HepG2 (cell line): ENCODE results near the gene FBXO24. TPM values are rescaled to one million over a fixed set of nuclear protein-coding genes. Genes with fewer than 3 reads are reported as not detected.

Experiments used
- ARID2 ChIP-seq: sonication (generic); formaldehyde crosslinking; IDR thresholded peaks from 2 replicates; pipeline ENCODE4 v1.8.1; 2022; ENCODE audit warnings: mild to moderate bottlenecking, missing genetic modification reagents, borderline replicate concordance
- CAMTA2 ChIP-seq: sonication (generic); formaldehyde crosslinking; IDR thresholded peaks from 2 replicates; pipeline ENCODE4 v1.4.0; 2020; ENCODE audit warnings: mild to moderate bottlenecking, missing genetic modification reagents, borderline replicate concordance
- GATAD1 ChIP-seq: IDR thresholded peaks from 2 replicates; pipeline ENCODE4 v1.6.1; 2016; ENCODE audit warnings: missing genetic modification reagents, missing compliant biosample characterization
- GTF2F1 ChIP-seq: fragments of 150-350 bp; IDR thresholded peaks from 2 replicates; pipeline ENCODE4 v1.6.1; 2014; ENCODE audit warnings: low read length
- HNRNPK ChIP-seq: fragments of 200-400 bp; formaldehyde crosslinking; IDR thresholded peaks from 2 replicates; pipeline ENCODE4 v1.6.1; 2018; ENCODE audit warnings: low read length, low read depth, moderate library complexity, mild to moderate bottlenecking; ENCODE audit not compliant: poor library complexity, severe bottlenecking
- MIER2 ChIP-seq: IDR thresholded peaks from 2 replicates; pipeline ENCODE4 v1.6.1; 2016; ENCODE audit warnings: missing biosample characterization, missing genetic modification reagents
- NFIC ChIP-seq: IDR thresholded peaks from 2 replicates; pipeline ENCODE4 v1.6.1; 2012; ENCODE audit warnings: mild to moderate bottlenecking, low read length, inconsistent platforms
- RORA ChIP-seq: sonication (generic); formaldehyde crosslinking; IDR thresholded peaks from 2 replicates; pipeline ENCODE4 v1.5.0; 2020; ENCODE audit warnings: mild to moderate bottlenecking, missing genetic modification reagents, moderate library complexity
- SALL2 ChIP-seq: sonication (generic); formaldehyde crosslinking; IDR thresholded peaks from 2 replicates; pipeline ENCODE4 v1.8.1; 2023; ENCODE audit warnings: mild to moderate bottlenecking, missing genetic modification reagents, inconsistent platforms
- SMYD3 ChIP-seq: sonication (generic); formaldehyde crosslinking; IDR thresholded peaks from 2 replicates; pipeline ENCODE4 v1.8.1; 2023; ENCODE audit warnings: mild to moderate bottlenecking, missing genetic modification reagents
- SP140L ChIP-seq: sonication (generic); formaldehyde crosslinking; IDR thresholded peaks from 2 replicates; pipeline ENCODE4 v1.4.0; 2020; ENCODE audit warnings: missing genetic modification reagents, borderline replicate concordance
- TCF12 ChIP-seq, 2 experiments: fragments of 450-650 bp in 1 of 2; sonication (generic) in 1 of 2; formaldehyde crosslinking in 1 of 2; IDR thresholded peaks; 2 replicates each; pipeline versions ENCODE4 v1.6.1 to v1.8.0; 2017 to 2022; ENCODE audit warnings: antibody characterized with exemption in 1 of 2, mild to moderate bottlenecking in 1 of 2, missing genetic modification reagents in 1 of 2, moderate library complexity in 1 of 2
- ZIK1 ChIP-seq: sonication (generic); formaldehyde crosslinking; IDR thresholded peaks from 2 replicates; pipeline ENCODE4 v1.5.0; 2020; ENCODE audit warnings: mild to moderate bottlenecking, low read depth, missing genetic modification reagents, borderline replicate concordance
- ZNF367 ChIP-seq: sonication (generic); formaldehyde crosslinking; IDR thresholded peaks from 2 replicates; pipeline ENCODE4 v1.4.0; 2020; ENCODE audit warnings: missing genetic modification reagents, borderline replicate concordance
- ZNF530 ChIP-seq: sonication (generic); formaldehyde crosslinking; IDR thresholded peaks from 2 replicates; pipeline ENCODE4 v1.5.0; 2020; ENCODE audit warnings: low read depth, mild to moderate bottlenecking, missing genetic modification reagents
- polyA plus RNA-seq, 8 experiments: library from polyadenylated mRNA; depleted of rRNA in 3 of 8; stranded (reverse) in 7 of 8; unstranded in 1 of 8; fragments of >200 nt; fragmentation: Illumina TruSeq in 4 of 8; extraction: Trizol in 4 of 8; gene quantifications; 2 replicates each; pipeline versions ENCODE4 v1.2.1 to v1.2.3, GENCODE V29; 2011 to 2016; ENCODE audit warnings: low read depth in 4 of 8, missing spikeins in 1 of 8, mixed read lengths in 1 of 8; ENCODE audit not compliant: insufficient read depth in 1 of 8
- total RNA-seq, 5 experiments: library from RNA; depleted of rRNA; stranded (reverse); fragments of >200 nt; fragmentation: Illumina TruSeq; extraction: Trizol; gene quantifications; 2 replicates each; pipeline ENCODE4 v1.2.3, GENCODE V29; 2016; ENCODE audit warnings: low read depth in 1 of 5
- TF ChIP-seq, protein P1 (sequence below): sonication (generic); formaldehyde crosslinking; conservative IDR thresholded peaks from 2 replicates; pipeline ENCODE4 v1.8.0; 2022; ENCODE audit warnings: missing genetic modification reagents
- TF ChIP-seq, protein P2 (sequence below): sonication (generic); formaldehyde crosslinking; IDR thresholded peaks from 2 replicates; pipeline ENCODE4 v1.4.0; 2020; ENCODE audit warnings: missing genetic modification reagents; ENCODE audit errors: not compliant biosample characterization
- TF ChIP-seq, protein P3 (sequence below), 2 experiments: sonication (generic) in 1 of 2; formaldehyde crosslinking in 1 of 2; IDR thresholded peaks; 2 replicates each; pipeline versions ENCODE4 v1.5.1 to v1.6.1; 2011 to 2020; ENCODE audit warnings: borderline replicate concordance in 1 of 2, low read depth in 1 of 2, low read length in 1 of 2, mild to moderate bottlenecking in 1 of 2, missing genetic modification reagents in 1 of 2, moderate library complexity in 1 of 2
- TF ChIP-seq, protein P4 (sequence below): IDR thresholded peaks from 2 replicates; pipeline ENCODE4 v1.6.1; 2016; ENCODE audit warnings: mild to moderate bottlenecking

Gene FBXO24
- total and polyA plus RNA-seq, 2 of the 13 experiments (the other 11 are each of a cell fraction or from before 2014, with no cell fraction given) = 0.20 to 0.55 TPM

DNA sequence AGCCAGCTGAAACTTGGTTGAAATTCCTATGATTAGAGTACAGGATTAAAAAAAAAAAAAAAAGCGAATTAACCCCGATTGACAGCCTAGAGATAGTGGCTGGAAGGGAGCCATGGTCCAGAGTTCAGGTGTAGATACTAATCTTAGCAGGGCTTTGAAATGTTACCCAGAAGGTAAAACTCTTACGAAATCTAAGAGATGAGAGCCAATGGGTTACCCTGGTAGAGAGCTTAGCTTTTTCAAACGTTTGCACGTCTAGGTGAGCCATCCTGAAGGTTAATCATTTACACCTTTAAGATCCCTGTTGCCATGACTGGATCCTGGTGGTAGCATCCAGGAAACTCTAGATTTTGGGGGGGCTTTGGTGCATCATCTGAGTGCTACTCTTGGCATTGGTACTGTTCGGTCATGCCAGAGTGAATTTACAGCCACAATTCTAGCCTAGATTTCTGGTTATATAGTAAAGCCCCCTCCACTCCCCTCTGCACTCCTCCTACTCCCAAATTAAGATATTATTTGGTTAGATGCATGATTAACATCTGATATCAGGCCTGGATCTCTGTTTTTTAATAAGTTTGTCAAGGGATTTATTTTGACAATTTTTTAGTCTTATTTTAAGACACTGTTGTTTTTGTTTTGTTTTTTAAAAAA lies 45.9 kb upstream of the FBXO24 start (continued):
- TF ChIP-seq SP140L (CRISPR knock-in tag) (no peak), GATAD1 (CRISPR knock-in tag) (no peak), ZIK1 (CRISPR knock-in tag) (no peak), MIER2 (CRISPR knock-in tag) (no peak), NFIC (no peak), SALL2 (CRISPR knock-in tag) (no peak), RORA (0 out of 2 replicates have a peak, but pooled peaks have one; percentile 66), ARID2 (CRISPR knock-in tag) (0 out of 2 replicates have a peak, but pooled peaks have one; percentile 41), ZNF530 (CRISPR knock-in tag) (no peak), ZNF367 (CRISPR knock-in tag) (no peak), HNRNPK (no peak), CAMTA2 (CRISPR knock-in tag) (no peak), GTF2F1 (no peak), TCF12 (IDR thresholded peaks at IDR 0.05) (no peak), TCF12 (CRISPR knock-in tag; IDR thresholded peaks at IDR 0.05) (no peak), SMYD3 (CRISPR knock-in tag) (peak; percentile 85; the same call in 1 of the 2 replicates)
- TF ChIP-seq, protein P1, sequence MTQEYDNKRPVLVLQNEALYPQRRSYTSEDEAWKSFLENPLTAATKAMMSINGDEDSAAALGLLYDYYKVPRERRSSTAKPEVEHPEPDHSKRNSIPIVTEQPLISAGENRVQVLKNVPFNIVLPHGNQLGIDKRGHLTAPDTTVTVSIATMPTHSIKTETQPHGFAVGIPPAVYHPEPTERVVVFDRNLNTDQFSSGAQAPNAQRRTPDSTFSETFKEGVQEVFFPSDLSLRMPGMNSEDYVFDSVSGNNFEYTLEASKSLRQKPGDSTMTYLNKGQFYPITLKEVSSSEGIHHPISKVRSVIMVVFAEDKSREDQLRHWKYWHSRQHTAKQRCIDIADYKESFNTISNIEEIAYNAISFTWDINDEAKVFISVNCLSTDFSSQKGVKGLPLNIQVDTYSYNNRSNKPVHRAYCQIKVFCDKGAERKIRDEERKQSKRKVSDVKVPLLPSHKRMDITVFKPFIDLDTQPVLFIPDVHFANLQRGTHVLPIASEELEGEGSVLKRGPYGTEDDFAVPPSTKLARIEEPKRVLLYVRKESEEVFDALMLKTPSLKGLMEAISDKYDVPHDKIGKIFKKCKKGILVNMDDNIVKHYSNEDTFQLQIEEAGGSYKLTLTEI = no peak
- TF ChIP-seq, protein P2, sequence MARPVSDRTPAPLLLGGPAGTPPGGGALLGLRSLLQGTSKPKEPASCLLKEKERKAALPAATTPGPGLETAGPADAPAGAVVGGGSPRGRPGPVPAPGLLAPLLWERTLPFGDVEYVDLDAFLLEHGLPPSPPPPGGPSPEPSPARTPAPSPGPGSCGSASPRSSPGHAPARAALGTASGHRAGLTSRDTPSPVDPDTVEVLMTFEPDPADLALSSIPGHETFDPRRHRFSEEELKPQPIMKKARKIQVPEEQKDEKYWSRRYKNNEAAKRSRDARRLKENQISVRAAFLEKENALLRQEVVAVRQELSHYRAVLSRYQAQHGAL (CRISPR knock-in tag) = no peak
- TF ChIP-seq, protein P3, sequence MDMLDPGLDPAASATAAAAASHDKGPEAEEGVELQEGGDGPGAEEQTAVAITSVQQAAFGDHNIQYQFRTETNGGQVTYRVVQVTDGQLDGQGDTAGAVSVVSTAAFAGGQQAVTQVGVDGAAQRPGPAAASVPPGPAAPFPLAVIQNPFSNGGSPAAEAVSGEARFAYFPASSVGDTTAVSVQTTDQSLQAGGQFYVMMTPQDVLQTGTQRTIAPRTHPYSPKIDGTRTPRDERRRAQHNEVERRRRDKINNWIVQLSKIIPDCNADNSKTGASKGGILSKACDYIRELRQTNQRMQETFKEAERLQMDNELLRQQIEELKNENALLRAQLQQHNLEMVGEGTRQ (IDR thresholded peaks at IDR 0.05; ENCODE audit: low read depth, low read length) = no peak
- TF ChIP-seq, protein P3 (CRISPR knock-in tag; IDR thresholded peaks at IDR 0.05; ENCODE audit: borderline replicate concordance) = no peak
- TF ChIP-seq, protein P4, sequence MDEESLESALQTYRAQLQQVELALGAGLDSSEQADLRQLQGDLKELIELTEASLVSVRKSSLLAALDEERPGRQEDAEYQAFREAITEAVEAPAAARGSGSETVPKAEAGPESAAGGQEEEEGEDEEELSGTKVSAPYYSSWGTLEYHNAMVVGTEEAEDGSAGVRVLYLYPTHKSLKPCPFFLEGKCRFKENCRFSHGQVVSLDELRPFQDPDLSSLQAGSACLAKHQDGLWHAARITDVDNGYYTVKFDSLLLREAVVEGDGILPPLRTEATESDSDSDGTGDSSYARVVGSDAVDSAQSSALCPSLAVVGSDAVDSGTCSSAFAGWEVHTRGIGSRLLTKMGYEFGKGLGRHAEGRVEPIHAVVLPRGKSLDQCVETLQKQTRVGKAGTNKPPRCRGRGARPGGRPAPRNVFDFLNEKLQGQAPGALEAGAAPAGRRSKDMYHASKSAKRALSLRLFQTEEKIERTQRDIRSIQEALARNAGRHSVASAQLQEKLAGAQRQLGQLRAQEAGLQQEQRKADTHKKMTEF (CRISPR knock-in tag) = peak; percentile 78
